ENCODE measurements around the gene SPP1. TPM values are rescaled to one million over a fixed set of nuclear protein-coding genes. Genes with fewer than 3 reads are reported as not detected.

Gene SPP1
- total RNA-seq, 1 experiment from 2014 or later = 4.1 TPM

DNA sequence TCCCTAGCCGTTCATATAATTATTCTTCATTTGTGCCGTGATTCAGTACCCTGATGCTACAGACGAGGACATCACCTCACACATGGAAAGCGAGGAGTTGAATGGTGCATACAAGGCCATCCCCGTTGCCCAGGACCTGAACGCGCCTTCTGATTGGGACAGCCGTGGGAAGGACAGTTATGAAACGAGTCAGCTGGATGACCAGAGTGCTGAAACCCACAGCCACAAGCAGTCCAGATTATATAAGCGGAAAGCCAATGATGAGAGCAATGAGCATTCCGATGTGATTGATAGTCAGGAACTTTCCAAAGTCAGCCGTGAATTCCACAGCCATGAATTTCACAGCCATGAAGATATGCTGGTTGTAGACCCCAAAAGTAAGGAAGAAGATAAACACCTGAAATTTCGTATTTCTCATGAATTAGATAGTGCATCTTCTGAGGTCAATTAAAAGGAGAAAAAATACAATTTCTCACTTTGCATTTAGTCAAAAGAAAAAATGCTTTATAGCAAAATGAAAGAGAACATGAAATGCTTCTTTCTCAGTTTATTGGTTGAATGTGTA is 7.0 kb downstream of the SPP1 start:
- H3K27me3 ChIP-seq (ENCODE audit: insufficient read depth, low read length) = no peaks in the 10 kb centered on the region
- no peaks in the 10 kb centered on the region for H3K9me2 ChIP-seq (ENCODE audit: insufficient read depth)
- no peak overlapping the region for H3K27ac ChIP-seq (ENCODE audit: low read depth, low read length)
- H3K4me2 ChIP-seq (ENCODE audit: low read length) = no peak overlapping the region
- no peaks in the 10 kb centered on the region for H4K20me1 ChIP-seq (ENCODE audit: insufficient read depth)
- no TSS peak for BruUV-seq (replicated peaks)
- ChIA-PET CTCF (no interaction called here), RAD21 (ENCODE audit: low non-redundant PET in 1 of 2, low total read pairs in 2 of 2, uncharacterized antibody in 2 of 2, unreplicated experiment in 2 of 2) (no interaction called here), POLR2A (no interaction called here)
- no peaks in the 10 kb centered on the region for H3K79me2 ChIP-seq (ENCODE audit: insufficient read depth, low read length)
- no peak for DNase-seq (ENCODE audit: low read depth, low spot score)
- H3K9me3 ChIP-seq (ENCODE audit: control insufficient read depth in 1 of 2, insufficient read depth in 1 of 2, low read depth in 1 of 2, low read length in 2 of 2) = no peaks in the 10 kb centered on the region
- no peaks in the 10 kb centered on the region for H3K36me3 ChIP-seq (ENCODE audit: control insufficient read depth in 1 of 2, insufficient read depth in 2 of 2, low read length in 2 of 2)
- peaks cover 0 to 5% of the 10 kb centered on the region in 2 experiments; a peak in 1 of 4 replicates for H3K4me1 ChIP-seq (ENCODE audit: control insufficient read depth in 1 of 2, insufficient read depth in 2 of 2, low read length in 2 of 2)
- TF ChIP-seq, protein P1, sequence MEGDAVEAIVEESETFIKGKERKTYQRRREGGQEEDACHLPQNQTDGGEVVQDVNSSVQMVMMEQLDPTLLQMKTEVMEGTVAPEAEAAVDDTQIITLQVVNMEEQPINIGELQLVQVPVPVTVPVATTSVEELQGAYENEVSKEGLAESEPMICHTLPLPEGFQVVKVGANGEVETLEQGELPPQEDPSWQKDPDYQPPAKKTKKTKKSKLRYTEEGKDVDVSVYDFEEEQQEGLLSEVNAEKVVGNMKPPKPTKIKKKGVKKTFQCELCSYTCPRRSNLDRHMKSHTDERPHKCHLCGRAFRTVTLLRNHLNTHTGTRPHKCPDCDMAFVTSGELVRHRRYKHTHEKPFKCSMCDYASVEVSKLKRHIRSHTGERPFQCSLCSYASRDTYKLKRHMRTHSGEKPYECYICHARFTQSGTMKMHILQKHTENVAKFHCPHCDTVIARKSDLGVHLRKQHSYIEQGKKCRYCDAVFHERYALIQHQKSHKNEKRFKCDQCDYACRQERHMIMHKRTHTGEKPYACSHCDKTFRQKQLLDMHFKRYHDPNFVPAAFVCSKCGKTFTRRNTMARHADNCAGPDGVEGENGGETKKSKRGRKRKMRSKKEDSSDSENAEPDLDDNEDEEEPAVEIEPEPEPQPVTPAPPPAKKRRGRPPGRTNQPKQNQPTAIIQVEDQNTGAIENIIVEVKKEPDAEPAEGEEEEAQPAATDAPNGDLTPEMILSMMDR (IDR thresholded peaks at IDR 0.05 in 2 of 3, conservative IDR thresholded peaks at IDR 0.05 in 1 of 3; ENCODE audit: borderline replicate concordance in 1 of 3, insufficient read depth in 1 of 3, low read depth in 2 of 3, low read length in 2 of 3) = no peak
- TF ChIP-seq SIN3A (IDR thresholded peaks at IDR 0.05; ENCODE audit: low read depth) (no peak), POLR2AphosphoS5 (IDR thresholded peaks at IDR 0.05; ENCODE audit: low read depth, low read length) (no peak), CBX3 (IDR thresholded peaks at IDR 0.05; ENCODE audit: low read depth) (no peak), EZH2phosphoT487 (IDR thresholded peaks at IDR 0.05; ENCODE audit: borderline replicate concordance) (no peak), EZH2 (IDR thresholded peaks at IDR 0.05) (no peak), RAD21 (IDR thresholded peaks at IDR 0.05; ENCODE audit: low read depth) (no peak), TCF7L2 (IDR thresholded peaks at IDR 0.05; ENCODE audit: borderline replicate concordance, extremely low read depth, insufficient read depth, insufficient read length) (no peak), ELF1 (IDR thresholded peaks at IDR 0.05; ENCODE audit: borderline replicate concordance, low read depth) (no peak), CEBPB (IDR thresholded peaks at IDR 0.05; ENCODE audit: low read depth) (no peak), ZFX (IDR thresholded peaks at IDR 0.05) (no peak), MAX (IDR thresholded peaks at IDR 0.05) (no peak), POLR2A (IDR thresholded peaks at IDR 0.05; ENCODE audit: borderline replicate concordance, extremely low read depth, insufficient read depth, insufficient read length) (no peak), REST (IDR thresholded peaks at IDR 0.05; ENCODE audit: low read depth) (no peak), JUND (IDR thresholded peaks at IDR 0.05) (no peak), ZNF274 (IDR thresholded peaks at IDR 0.05; ENCODE audit: low read depth, low read length) (no peak), YY1 (IDR thresholded peaks at IDR 0.05; ENCODE audit: extremely low read depth, insufficient replicate concordance, low read depth, low read length) (no peak), EGR1 (IDR thresholded peaks at IDR 0.05; ENCODE audit: low read depth) (no peak), SRF (IDR thresholded peaks at IDR 0.05; ENCODE audit: low read depth) (no peak)
- TF ChIP-seq, protein P2, sequence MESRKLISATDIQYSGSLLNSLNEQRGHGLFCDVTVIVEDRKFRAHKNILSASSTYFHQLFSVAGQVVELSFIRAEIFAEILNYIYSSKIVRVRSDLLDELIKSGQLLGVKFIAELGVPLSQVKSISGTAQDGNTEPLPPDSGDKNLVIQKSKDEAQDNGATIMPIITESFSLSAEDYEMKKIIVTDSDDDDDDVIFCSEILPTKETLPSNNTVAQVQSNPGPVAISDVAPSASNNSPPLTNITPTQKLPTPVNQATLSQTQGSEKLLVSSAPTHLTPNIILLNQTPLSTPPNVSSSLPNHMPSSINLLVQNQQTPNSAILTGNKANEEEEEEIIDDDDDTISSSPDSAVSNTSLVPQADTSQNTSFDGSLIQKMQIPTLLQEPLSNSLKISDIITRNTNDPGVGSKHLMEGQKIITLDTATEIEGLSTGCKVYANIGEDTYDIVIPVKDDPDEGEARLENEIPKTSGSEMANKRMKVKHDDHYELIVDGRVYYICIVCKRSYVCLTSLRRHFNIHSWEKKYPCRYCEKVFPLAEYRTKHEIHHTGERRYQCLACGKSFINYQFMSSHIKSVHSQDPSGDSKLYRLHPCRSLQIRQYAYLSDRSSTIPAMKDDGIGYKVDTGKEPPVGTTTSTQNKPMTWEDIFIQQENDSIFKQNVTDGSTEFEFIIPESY (IDR thresholded peaks at IDR 0.05; ENCODE audit: extremely low read depth, insufficient replicate concordance, low read length) = no peak
- H2AFZ ChIP-seq (ENCODE audit: low read depth, low read length, poor library complexity, severe bottlenecking) = no peak overlapping the region
- H3K4me3 ChIP-seq (replicated peaks in 1 of 2; ENCODE audit: low read depth in 1 of 2, low read length in 2 of 2) = no peak overlapping the region
- intact Hi-C loops (cut with micrococcal nuclease) = loop anchor here (10.0 kb wide), 1 partner anchor 308 kb away; no protein-coding TSS in a partner anchor
- ATAC-seq = no peak
- H3K9ac ChIP-seq (ENCODE audit: low read length) = no peak overlapping the region
